ENCODE data around the gene CNTNAP2. TPM values are rescaled to one million over a fixed set of nuclear protein-coding genes. Genes with fewer than 3 reads are reported as not detected.
A peak's percentile ranks its signal among the peaks of the same experiment; 100 is the strongest.

The CNTNAP2 gene
- total and polyA plus RNA-seq, 2 donors from 2014 or later, result 0.06 to 0.13 TPM

DNA sequence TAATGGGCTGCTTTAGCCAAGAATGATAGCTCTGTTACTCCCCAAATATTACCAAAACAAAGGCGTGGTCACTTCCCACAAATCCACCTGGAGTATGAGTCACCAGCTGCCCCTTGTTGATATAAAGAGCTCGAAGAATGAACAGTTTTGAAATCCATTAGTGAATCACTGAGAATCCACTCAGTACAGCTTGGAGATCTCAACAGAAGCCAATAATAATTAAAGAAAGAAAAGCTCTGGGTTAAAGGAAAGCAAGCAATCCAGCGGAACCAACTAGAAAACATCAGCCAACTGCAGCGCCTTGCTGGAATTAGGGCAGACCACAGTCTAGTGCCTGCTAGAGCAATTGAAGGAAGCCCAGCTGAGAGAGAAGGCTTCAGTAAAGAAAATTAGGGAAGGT, 1897.9 kb downstream of the CNTNAP2 start:
- TF ChIP-seq, protein P1, sequence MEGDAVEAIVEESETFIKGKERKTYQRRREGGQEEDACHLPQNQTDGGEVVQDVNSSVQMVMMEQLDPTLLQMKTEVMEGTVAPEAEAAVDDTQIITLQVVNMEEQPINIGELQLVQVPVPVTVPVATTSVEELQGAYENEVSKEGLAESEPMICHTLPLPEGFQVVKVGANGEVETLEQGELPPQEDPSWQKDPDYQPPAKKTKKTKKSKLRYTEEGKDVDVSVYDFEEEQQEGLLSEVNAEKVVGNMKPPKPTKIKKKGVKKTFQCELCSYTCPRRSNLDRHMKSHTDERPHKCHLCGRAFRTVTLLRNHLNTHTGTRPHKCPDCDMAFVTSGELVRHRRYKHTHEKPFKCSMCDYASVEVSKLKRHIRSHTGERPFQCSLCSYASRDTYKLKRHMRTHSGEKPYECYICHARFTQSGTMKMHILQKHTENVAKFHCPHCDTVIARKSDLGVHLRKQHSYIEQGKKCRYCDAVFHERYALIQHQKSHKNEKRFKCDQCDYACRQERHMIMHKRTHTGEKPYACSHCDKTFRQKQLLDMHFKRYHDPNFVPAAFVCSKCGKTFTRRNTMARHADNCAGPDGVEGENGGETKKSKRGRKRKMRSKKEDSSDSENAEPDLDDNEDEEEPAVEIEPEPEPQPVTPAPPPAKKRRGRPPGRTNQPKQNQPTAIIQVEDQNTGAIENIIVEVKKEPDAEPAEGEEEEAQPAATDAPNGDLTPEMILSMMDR (IDR thresholded peaks at IDR 0.05; ENCODE audit: borderline replicate concordance, extremely low read depth, insufficient read depth), result no peak
- intact Hi-C loops (cut with DNase I), result no loop called here
- no peak for FAIRE-seq
- H3K27ac ChIP-seq (ENCODE audit: low read depth in 2 of 2, low read length in 2 of 2), result no peak overlapping the region
- no peaks in the 10 kb centered on the region for H3K4me1 ChIP-seq (ENCODE audit: control insufficient read depth in 2 of 3, insufficient read depth in 2 of 3, low read depth in 1 of 3, low read length in 3 of 3)
- H3K9me3 ChIP-seq (ENCODE audit: control insufficient read depth in 2 of 3, insufficient read depth in 1 of 3, low read length in 3 of 3), result no peaks in the 10 kb centered on the region
- H3K4me3 ChIP-seq (ENCODE audit: low read length in 3 of 3), result no peak overlapping the region
- DNase-seq, result peak in 1 of 5 donors; percentile 2
- H3K36me3 ChIP-seq (ENCODE audit: control insufficient read depth in 2 of 3, insufficient read depth in 3 of 3, low read length in 3 of 3), result no peaks in the 10 kb centered on the region
- no peak overlapping the region for H3K9ac ChIP-seq (ENCODE audit: low read length in 3 of 3)
- H3K27me3 ChIP-seq (ENCODE audit: control insufficient read depth, insufficient read depth, low read length), result no peaks in the 10 kb centered on the region

DNA sequence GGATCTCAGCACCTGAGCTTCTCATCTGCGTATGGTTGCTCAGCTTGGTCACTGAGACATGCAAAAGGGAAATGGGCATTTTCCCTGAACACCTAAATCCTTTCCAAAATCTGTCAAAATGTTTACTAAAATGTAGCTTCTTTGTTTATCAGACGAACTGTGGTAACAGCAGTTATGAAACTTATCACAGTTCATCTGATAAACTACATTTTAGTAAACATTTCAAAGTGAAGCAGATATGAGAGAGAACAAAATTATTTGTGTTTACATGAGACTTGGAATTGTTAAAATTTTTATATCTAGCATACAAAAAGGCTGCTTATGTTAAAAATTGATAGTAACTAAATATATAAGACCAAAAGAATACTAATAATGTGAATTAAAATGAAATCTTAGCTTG, 1900.5 kb downstream of the CNTNAP2 start:
- H3K36me3 ChIP-seq (ENCODE audit: control insufficient read depth in 2 of 3, insufficient read depth in 3 of 3, low read length in 3 of 3), result no peaks in the 10 kb centered on the region
- intact Hi-C loops (cut with DNase I), result no loop called here
- no peaks in the 10 kb centered on the region for H3K4me1 ChIP-seq (ENCODE audit: control insufficient read depth in 2 of 3, insufficient read depth in 2 of 3, low read depth in 1 of 3, low read length in 3 of 3)
- H3K9ac ChIP-seq (ENCODE audit: low read length in 3 of 3), result no peak overlapping the region
- no peaks in the 10 kb centered on the region for H3K27me3 ChIP-seq (ENCODE audit: control insufficient read depth, insufficient read depth, low read length)
- no peaks in the 10 kb centered on the region for H3K9me3 ChIP-seq (ENCODE audit: control insufficient read depth in 2 of 3, insufficient read depth in 1 of 3, low read length in 3 of 3)
- DNase-seq, result no peak
- TF ChIP-seq, protein P1 (IDR thresholded peaks at IDR 0.05; ENCODE audit: borderline replicate concordance, extremely low read depth, insufficient read depth), result no peak
- H3K4me3 ChIP-seq (ENCODE audit: low read length in 3 of 3), result no peak overlapping the region
- FAIRE-seq, result no peak
- H3K27ac ChIP-seq (ENCODE audit: low read depth in 2 of 2, low read length in 2 of 2), result no peak overlapping the region

DNA sequence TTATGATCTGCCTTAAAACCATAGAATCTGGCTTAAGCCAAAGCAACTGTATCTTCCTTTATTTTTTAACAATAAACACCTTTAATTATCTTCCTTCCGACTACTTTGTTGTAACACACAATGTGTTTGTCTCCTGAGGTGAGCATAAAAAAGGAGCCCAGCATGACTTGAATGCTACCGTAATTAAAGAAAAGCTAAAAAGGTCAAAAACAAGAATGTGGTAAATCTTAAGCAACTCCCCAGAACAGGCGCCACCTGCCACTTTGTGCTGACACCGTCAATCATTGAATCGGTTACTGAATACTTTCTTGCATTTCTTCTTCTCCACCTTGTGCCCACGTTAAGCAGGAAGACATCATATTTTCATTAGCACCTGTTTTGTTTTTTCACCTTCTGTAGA, 1904.1 kb downstream of the CNTNAP2 start:
- Histone ChIP-seq H3K27me3 (ENCODE audit: control insufficient read depth, insufficient read depth, low read length) (no peaks in the 10 kb centered on the region), H3K27ac (ENCODE audit: low read depth in 2 of 2, low read length in 2 of 2) (no peak overlapping the region), H3K4me1 (ENCODE audit: control insufficient read depth in 2 of 3, insufficient read depth in 2 of 3, low read depth in 1 of 3, low read length in 3 of 3) (no peaks in the 10 kb centered on the region), H3K9ac (ENCODE audit: low read length in 3 of 3) (no peak overlapping the region), H3K9me3 (ENCODE audit: control insufficient read depth in 2 of 3, insufficient read depth in 1 of 3, low read length in 3 of 3) (no peaks in the 10 kb centered on the region), H3K4me3 (ENCODE audit: low read length in 3 of 3) (no peak overlapping the region), H3K36me3 (ENCODE audit: control insufficient read depth in 2 of 3, insufficient read depth in 3 of 3, low read length in 3 of 3) (no peaks in the 10 kb centered on the region)
- peak in 1 of 5 donors; percentile 4 for DNase-seq
- intact Hi-C loops (cut with DNase I), result no loop called here
- FAIRE-seq, result no peak
- TF ChIP-seq, protein P1 (IDR thresholded peaks at IDR 0.05; ENCODE audit: borderline replicate concordance, extremely low read depth, insufficient read depth), result no peak

DNA sequence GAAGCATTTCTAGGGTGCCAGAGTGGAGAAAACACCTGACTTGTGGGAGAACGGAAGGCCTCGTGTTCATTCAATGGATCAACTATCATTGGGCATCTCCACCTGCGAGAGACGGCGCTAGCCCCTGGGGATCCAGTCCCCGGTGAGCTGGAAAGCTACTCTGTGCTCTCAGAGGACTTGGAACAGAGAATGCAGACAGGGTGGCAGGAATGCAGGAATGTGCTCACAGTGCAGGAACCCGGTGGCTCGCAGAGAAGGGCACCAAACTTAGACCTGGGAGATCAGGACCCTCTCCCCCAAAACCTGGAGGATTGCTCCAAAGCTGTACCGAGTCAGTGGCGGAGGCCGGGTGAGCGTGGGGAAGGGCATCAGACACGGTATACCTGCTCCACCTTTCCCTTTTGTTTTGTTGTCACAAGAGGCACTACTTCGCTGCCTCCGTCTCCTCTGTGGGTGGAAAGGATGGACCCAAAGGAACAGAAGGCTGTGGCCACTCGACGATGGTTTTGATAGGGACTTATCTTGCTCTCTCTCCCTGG, 1905.0 kb downstream of the CNTNAP2 start:
- H3K27ac ChIP-seq (ENCODE audit: low read depth in 2 of 2, low read length in 2 of 2), result no peak overlapping the region
- no peak overlapping the region for H3K4me3 ChIP-seq (ENCODE audit: low read length in 3 of 3)
- H3K36me3 ChIP-seq (ENCODE audit: control insufficient read depth in 2 of 3, insufficient read depth in 3 of 3, low read length in 3 of 3), result no peaks in the 10 kb centered on the region
- no peaks in the 10 kb centered on the region for H3K27me3 ChIP-seq (ENCODE audit: control insufficient read depth, insufficient read depth, low read length)
- peak in 1 of 5 donors; percentile 37 for DNase-seq
- TF ChIP-seq, protein P1 (IDR thresholded peaks at IDR 0.05; ENCODE audit: borderline replicate concordance, extremely low read depth, insufficient read depth), result no peak
- intact Hi-C loops (cut with DNase I), result no loop called here
- H3K4me1 ChIP-seq (ENCODE audit: control insufficient read depth in 2 of 3, insufficient read depth in 2 of 3, low read depth in 1 of 3, low read length in 3 of 3), result no peaks in the 10 kb centered on the region
- FAIRE-seq, result no peak
- no peaks in the 10 kb centered on the region for H3K9me3 ChIP-seq (ENCODE audit: control insufficient read depth in 2 of 3, insufficient read depth in 1 of 3, low read length in 3 of 3)
- H3K9ac ChIP-seq (ENCODE audit: low read length in 3 of 3), result no peak overlapping the region
